GM19351 (cell line): ENCODE results near the gene RPH3AL.

ENCODE experiments used
- ATAC-seq: cut with Tn5 transposase; IDR thresholded peaks from one replicate; pipeline ENCODE4 v1.9.1; 2021; ENCODE audit warnings: mild to moderate bottlenecking, moderate library complexity; ENCODE audit not compliant: unreplicated experiment

RPH3AL gene

DNA sequence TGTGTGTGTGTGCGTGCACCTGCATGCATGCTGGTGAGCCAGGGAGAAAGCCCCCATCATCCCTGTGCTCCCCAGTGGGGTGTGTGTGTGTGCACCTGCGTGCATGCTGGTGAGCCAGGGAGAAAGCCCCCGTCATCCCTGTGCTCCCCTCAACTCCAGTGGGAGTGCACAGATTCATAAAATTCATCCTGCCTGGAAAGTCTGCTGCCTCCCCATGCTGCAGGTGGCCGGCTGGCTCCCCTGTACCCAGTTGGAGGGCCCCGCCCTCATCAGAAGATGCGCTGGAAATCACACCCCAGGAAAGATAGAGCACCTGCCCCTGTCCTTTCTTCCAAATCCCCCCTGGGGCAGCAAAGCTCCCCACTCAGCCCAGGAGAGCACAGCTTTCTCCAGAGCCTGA lies 86.4 kb downstream of the RPH3AL start:
- ATAC-seq, result no peak

DNA sequence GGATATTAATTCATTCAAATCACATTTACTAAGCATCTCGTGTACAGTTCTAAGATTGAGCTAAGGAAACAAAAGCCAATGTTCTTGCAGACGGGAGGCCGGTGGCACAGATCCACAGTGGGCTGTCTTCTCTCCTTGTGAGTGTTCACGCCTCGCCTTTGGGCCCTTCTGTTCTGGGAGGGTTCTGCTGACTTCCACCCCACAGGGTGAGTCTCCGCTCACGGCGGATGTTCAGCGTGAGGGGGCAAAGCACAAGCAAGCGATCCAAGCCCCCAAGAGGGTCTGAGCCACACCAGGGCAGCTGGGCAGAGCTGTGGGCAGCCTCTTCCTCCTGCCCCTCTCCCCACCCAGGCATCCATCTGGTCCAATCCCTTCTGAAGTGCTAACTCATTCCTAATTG lies 86.9 kb downstream of the RPH3AL start:
- no peak for ATAC-seq

DNA sequence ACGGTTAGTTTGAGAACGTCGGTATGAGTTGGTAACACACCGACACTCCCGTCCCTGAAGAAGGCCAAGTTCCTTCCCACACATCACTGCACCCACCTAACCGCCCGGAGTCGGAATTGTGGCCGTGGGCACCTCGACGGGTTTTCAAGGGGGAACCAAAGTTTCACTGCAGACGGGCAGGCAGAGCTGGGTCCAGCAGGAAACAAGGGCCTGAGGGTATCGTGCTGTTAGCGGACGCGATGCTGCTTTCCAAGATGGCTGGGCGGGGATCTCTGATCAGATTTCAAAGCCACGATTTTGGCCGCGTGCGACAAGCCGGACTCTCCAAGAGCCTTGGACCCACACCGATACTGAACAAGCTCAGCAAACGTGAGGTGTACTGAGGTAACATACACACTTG lies 88.8 kb downstream of the RPH3AL start:
- no peak for ATAC-seq

- no peak for ATAC-seq
Measured at GRCh38 chr17:263271-263670, 89.3 kb downstream of the RPH3AL start.

DNA sequence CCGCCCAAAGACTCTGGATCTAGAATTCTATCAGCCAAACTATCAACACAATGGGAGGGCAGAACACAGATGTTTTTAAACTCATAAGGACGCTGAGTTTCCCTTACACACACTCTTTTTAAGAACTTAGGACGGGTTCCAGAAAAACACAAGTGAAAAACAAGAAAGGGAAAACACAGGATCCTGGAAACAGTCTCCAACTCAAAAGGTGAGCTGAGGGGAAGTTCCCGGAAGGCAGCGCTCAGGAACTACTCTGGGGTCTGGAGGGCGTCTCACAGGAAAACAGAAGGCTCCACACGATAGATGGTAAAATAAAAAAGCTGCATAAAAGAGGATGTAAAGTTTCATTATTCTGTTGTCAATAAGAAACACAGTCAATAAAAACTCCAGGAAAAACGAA lies 91.0 kb downstream of the RPH3AL start:
- ATAC-seq, result no peak

- no peak for ATAC-seq
Measured at GRCh38 chr17:260944-261343, 91.7 kb downstream of the RPH3AL start.

DNA sequence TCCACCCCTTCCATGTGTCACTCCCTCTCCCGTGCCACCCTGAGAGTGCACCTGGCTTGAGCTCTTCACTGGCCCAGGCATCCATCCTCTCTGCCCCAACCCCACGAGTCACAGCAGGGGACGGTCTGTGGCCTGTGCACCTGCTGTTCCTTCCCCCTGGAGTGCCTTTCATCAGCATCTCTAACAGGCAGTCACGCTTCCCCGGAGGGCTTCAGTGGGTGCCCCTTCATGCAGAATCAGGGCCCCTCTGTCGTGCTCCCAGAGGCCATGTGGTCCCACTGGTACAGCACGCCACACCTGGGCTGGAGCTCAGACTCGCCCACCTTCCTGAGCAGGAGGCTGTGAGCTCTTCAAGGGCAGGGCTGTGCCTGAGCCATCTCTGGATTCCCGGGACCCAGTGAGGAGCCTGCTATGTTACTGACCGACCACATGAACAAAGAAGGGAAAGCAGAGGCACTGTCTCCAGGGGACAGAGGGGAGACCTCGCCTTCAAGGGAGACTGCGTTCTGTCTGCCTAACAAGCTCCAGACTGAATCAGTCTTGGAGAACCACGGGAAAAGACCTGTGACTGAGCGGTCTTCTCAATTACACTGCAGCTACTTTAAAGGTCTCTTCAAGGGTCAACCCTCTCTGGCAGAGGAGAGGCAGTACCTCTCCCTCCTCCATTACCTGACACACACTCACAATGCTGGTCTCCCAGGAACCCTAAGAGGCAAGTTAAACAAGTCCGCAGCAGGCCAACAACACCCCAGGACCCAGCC lies 92.4 kb downstream of the RPH3AL start:
- ATAC-seq, result no peak

DNA sequence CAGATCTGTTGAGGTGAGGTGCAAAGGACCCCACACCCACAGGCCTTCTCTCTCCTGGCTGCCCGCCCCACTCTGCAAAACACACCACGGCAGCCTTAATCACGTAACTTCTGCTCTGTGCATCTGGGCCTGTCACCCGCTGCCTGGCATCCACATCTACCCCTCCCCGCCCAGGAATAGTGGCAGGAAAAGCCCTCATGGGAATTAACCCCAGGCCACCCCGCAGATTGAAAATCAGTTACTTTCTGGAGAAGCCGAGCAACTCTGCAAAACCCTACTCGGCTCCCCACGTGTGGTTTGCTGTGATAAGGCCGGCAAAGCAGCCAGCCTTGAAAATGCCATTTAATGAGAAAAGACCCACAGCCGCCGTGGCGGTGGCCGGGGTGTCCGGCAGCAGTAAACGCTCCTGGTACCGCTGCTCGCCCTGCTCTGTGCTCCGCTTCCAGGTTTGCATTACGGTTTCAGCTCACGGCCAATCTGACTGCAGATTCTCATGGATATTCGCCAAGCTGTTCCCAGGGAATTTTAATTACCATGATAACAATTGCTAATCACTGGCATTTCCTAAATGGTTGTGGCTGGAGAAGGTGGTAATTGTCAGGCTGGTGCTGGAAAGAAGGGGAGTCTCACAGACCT lies 93.1 kb downstream of the RPH3AL start:
- ATAC-seq, result no peak

GRCh38 chr17:258906-259305 lies 93.7 kb downstream of the RPH3AL start:
- no peak for ATAC-seq

DNA sequence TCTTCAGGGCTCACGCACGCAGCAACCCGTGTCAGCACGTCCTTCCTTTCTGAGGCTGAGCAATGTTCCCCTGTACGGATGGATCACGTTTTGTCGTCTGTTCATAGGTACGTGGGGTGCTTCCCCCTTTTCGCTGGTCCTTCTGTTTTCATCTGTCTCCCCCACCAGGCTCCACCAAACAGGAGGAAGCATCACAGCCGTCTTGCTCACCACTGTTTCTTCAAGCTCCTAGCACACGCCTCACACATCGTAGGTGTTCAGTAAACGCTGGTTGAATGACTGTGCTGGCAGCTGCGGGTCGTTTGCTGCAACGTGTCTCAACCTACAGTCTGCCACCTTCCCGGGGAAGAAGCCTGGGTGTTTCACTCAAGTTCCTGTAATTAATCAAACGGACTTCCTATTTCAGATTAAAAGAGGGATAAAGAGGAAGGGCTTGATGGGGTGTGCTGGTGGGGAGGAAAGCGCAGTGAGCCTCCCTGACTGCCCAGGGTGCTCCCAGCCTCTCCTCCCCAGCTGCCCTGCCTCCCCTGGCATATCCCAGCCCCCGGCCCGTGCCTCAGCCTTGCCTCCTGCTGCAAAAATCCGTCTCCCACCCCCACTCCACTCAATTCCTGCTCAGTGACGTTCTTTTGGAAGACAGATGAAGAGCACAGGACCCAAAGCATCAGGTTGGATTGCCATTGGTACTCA lies 94.4 kb downstream of the RPH3AL start:
- ATAC-seq, result no peak

- ATAC-seq, result no peak
Measured at GRCh38 chr17:253091-253846, 99.3 kb downstream of the RPH3AL start.

DNA sequence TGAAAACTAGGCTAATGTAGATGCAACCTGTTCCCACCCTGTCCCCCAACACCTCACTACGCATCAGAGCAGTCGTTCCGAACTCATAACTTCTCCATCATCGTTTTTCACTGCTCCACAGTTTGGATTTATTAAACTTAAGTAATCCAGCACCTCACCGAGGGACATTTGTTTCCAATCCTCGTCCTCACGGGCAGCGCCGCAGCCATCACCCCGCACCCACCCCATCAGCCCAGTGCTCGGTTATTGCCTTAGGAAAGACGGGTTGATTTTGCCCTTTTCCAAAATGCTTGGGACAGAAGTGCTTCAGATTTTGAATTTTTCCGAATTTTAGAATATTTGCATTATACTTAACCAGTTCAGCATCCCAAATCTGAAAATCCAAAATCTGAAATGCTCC lies 100.2 kb downstream of the RPH3AL start:
- no peak for ATAC-seq

DNA sequence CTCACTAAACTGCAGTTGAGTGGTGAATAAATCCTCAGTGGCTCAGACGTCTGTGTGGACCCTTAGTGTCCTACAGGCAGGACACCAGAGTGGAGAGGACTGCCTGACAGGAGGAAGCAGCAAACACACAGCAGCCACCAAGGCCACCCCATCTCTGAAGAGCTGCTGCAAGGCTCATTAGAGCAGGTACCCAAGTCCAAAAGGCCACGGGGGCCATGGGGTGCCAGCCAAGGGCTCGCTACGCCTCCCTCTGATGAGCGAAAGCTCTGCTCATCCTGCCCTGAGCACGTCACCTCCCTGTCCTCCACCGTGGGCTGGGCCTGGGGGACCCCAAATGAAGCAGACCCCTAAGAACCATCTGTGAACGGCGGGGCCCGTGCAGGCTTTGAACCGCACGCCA lies 101.1 kb downstream of the RPH3AL start:
- no peak for ATAC-seq

DNA sequence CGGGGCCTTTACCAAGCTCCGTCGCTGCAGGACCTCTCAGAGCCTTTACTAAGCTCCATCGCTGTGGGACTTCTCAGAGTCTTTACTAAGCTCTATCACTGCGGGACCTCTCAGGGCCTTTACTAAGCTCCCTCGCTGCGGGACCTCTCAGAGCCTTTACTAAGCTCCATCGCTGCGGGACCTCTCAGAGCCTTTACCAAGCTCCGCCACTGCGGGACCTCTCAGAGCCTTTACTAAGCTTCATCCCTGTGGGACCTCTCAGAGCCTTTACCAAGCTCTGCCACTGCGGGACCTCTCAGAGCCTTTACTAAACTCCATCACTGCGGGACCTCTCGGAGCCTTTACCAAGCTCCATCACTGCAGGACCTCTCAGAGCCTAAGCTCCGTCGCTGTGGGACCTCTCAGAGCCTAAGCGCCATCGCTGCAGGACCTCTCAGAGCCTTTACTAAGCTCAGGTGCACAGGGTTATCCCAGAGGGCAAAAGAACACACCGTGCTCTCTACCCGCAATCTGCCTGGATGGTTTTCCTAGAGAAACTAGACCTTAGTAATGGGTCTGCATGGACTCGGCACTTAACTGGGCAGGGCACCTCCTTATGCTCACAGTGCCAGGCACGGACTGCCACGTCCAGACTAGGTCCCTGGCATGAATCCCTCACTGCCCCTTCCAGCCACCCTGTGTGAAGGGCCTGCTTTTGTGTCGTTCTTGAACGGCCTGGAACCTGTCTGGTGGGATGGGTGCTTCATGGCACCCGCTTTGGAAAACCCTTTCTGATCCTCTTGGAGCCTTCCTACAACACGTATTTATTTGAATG lies 101.9 kb downstream of the RPH3AL start:
- ATAC-seq, result no peak

DNA sequence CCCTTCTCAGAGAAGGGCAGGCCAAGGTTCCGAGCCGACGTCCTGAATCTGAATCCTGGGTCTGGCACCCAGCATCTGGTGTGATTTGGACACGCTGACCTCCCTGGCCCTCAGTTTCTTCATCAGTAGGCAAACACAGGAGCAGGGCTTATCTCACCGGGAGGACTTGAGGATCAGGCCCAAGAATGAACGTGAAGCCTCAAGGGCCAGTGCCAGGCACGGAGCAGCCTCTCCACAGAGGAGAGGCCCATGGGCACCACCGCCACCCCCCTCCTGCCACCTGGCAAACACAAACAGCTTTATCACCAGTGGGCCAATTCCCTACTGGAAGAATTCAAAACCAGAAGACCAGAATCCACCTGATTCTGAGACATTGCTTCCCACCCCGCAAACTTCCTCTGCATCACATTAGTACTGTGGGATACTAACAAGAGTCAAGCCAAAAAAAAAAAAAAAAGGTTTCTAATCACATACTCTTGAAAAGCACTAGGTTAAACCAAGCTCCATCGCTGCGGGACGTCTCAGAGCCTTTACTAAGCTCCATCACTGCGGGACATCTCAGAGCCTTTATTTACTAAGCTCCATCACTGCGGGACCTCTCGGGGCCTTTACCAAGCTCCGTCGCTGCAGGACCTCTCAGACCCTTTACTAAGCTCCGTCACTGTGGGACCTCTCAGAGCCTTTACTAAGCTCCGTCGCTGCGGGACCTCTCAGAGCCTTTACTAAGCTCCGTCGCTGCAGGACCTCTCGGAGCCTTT lies 103.2 kb downstream of the RPH3AL start:
- ATAC-seq, result no peak

- no peak for ATAC-seq
Measured at GRCh38 chr17:248337-249235, 104.0 kb downstream of the RPH3AL start.

GRCh38 chr17:247767-248166 lies 104.8 kb downstream of the RPH3AL start:
- no peak for ATAC-seq

DNA sequence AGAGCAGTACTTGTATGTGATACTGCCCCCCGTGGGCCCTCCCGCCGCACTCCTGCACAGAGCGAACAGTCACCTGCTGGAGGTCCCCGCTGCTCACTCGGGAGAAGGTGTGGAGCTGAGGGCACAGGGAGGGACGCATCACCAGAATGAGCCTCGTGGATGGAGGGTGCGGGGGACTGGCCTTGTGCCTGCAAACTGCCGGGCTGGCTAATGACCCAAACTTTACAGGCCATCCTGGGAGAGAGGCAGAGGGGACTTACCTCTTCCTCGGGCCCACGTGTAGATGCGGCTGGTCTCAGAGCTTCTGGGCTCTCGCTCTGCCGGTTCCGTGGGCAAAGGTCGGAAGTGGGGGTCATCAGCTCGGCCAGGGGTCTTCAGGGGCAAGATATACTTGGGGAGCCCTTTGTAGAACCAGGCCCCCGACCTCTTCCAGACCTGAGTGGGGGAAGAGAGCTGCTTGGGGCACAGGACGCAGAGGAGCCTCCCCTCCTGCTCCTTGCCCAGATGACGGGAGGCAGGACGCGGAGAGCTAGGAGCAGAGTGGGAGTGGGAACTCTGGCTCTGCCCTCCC lies 105.7 kb downstream of the RPH3AL start:
- no peak for ATAC-seq

- no peak for ATAC-seq
Measured at GRCh38 chr17:246226-246625, 106.4 kb downstream of the RPH3AL start.
